NCI-H2196 treated with DMSO at 0.1 percent for 48 hours (cell line): ENCODE results near the gene PHF20.
A peak's percentile ranks its signal among the peaks of the same experiment; 100 is the strongest.
"Not testable (repeated sequence)": the region's sequence is repeated elsewhere in the genome, so short reads cannot be mapped to it uniquely, and the experiment has no call there.

ENCODE experiments used
- DNase-seq: peaks from one replicate; lab custom pipeline; 2025; ENCODE audit not compliant: unreplicated experiment; lab: John Stamatoyannopoulos, UW

PHF20 gene

DNA sequence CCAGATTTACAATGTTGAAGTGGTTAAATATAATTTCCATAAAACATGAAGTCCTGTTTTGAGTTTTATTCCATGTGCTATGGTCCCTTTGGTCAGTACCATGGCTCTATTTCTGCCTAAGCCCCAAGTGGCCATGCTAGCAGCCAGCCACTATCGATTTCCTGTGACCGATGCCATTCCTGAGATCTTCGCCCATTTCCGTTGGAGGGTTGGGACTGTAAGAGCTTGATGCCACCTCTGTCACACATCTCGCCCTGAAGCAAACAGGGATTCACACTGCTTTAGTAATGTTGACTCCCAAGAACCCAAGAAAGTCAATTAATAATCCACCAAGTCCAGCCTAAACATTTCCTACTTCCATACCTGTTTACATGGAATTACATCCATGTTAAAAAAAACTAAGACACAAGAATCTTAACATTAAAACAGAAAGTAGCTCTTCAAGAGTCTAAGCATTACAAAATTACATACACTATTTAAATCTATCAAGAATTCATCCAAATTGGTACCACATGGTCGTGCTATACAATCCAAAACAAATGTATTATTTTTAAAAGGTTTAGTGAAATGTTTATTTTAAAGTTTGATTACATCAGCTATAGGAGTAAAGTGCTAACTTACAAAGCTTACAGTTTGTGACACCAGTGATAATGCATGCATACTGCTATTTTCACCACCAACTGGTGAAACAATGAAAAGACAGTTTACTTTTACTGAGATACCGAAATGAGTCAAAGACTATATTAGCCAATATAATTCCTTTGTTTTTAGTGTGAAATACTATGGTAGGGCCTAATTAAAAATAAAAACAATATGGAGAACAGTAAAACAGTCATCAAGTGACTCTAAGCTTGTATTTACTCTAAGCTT is 32.3 kb upstream of the PHF20 start:
- DNase-seq = no peak

DNA sequence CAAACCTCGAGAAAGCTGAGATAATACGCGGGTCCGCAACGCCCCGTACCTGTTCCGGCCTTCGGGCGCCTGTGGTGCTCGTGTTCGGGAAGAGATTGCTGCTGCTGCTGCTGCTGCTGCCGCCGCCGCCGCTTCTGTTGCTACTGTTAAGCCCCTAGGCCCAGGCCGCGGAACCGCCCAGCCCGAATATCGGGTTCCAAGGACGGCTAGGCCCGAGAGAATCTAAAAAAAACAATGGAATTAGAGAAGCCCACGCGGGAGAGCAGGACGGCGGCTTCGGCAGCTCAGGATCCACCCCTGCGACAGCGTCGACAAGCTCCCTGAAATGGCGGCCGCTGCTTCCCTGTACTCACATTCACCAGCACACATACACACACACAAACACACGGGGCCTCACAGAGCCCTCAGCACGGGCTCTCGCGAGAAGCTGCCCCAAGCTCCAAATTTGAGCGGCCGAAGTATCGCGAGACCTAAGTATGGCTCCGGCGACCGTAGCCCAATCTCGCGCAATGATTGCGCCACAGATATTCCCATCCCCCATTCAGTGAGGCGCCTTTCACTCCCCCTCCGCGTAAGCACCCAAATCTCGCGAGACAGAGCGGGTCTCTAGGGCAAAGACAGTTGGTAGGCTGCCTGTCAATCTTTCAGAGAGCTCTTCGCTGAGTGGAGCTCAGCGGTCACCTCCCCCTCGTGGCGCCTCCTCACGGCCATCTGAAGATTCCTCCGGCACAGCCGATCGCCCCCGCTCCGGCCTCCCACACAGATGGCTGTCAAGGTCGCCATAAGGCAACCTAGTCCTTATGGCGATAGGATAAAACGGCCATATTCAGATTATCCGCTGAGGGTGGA is 29.7 kb upstream of the PHF20 start, which contains the start of gene RBM39:
RBM39 (minus strand) TSS at position 369 of the 849 bp plus-strand sequence. CDS start 1,386 bp downstream, outside the sequence.
- DNase-seq = peak; percentile 100

DNA sequence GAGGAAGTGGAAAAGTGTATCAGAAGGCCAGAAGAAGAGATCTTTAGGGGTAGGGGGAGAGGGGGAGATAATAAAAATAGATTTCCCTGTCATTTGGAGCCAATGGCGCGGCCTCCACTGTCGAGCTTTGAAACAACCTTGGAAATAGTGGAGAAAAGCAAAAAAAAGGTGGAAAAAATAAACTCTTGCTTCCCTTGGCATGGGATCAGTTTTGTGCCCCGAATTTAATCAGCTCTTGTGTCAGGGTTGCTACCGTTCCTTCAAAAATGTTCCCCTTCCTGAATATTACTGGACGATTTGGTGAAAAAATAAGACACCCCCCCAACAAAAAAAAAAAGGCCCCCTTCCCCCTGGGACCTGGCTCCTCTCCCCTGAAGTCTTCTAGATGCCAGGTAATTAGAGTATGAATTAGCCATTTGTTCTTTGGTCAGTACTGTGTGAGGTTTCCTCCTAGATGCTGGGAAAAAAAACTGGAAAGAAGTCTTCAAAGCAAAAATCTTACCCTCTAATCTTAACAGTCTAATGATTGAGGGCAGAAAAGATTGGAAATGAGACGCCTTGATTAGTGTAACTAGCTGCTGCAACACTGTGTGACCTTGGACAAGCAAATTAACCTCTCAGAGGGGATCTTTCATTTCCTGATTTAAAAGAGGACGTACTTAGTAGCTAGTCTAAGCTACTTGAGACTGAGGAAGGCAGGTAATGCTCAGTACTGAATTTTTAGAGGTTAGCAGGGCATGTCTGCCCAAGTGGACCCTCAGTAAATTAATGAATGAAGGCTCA is 28.9 kb upstream of the PHF20 start:
- peak; percentile 48 for DNase-seq

DNA sequence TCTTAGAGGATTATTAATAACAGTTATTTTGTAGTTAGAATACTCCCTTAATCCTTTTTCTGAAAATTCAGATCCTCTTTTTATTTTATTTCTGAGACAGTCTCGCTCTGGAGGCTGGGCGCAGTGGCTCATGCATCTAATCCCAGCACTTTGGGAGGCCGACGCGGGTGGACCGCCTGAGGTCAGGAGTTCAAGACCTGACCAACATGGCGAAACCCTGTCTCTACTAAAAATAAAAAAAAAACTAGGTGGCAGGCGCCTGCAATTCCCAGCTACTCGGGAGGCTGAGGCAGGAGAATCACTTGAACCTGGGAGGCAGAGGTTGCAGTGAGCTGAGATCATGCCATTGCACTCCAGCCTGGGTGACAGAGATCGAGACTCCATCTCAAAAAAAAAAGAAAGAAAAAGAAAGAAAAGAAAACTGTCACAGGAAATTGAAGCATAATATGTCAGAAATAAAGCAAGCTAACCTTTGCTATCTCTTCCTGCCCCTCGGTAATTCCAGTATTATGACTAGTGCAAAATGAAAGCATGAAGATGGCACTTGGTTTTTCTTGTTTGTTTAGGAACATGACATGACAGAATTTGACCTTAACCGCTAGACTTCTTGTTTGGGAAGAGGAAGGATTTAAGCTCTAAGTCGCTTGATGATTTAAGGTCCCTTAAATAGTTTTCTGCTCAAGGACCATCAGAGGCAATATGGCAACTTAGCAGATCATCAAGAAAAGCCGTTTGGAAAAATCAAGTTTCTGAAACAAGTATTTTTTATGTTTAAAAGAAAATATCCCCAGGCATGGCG is 27.9 kb upstream of the PHF20 start:
- no peak for DNase-seq

DNA sequence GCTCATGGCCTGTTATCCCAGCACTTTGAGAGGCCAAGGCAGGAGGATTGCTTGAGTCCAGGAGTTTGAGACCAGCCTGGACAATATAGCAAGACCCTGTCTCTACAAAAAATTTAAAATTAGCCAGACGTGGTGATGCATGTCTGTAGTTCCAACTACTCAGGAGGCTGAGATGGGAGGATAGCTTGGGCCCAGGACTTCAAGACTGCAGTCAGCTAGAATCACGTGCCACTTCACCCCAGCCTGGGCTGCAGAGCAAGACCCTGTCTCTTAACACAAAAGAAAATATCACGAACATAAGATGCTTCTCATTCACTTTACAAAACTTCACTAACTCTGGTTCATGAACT is 27.3 kb upstream of the PHF20 start:
- DNase-seq = not testable (repeated sequence)

DNA sequence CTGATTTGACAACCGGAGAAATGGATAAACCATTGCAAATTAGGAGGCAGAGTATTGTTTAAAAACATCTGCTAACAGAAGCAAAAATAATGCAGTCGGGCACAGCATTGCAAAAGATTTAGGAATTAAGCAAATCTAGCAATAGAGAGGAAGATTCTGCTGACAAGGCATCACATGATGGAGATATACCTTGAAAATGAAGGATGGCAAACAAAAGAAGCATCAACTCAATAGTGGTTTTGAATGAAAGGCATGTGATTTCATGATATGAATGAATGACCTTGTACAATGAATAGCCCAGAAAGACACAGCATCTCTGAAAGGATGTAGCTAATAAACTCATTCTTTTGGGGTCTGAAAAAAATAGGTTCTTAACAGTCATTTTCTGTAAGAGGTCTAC is 21.2 kb upstream of the PHF20 start:
- DNase-seq = no peak

DNA sequence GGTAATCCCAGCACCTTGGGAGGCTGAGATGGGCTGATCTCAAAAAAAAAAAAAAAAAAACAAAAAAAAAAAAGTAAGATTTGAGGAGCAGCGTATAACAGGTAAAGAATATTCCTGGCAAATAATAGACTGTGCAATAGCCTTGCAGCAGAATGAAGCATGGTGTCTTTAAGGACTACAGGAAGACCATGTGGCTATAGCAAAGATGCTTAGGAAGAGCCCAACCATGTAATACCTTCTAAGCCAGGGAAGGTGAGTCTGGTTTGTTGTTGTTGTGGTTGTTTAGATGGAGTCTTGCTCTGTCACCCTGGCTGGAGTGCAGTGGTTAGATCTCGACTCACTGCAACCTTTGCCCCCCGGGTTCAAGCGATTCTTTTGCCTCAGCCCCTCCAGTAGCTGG is 15.4 kb upstream of the PHF20 start:
- no peak for DNase-seq

DNA sequence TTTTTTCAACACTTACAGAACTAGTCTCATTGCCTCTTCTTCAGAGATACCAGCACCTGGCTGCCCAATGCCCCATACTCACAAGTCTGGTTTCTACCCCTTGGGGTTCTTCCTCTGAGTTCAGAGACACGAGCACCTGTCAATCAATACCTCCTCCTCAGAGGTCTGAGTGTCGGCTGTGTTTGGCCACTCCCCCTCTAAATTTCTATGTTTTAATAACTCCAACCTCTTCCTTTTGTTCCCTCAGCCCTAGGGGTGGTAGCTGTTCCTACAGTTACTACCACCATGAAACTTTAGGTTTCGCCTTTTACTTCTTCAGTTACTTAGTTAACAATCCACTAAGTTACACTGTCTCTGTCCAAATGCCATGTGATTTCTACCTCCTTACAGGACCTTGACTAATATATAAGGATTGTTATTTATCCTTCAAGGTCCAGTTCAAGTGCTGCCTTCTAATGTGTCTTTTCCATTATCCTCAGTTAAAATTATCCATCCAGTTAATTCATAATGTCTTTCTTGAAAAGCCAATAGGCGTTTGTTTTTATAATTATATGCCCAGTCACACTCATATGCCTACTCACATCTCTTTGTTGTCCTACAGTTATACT is 14.6 kb upstream of the PHF20 start:
- DNase-seq = no peak

DNA sequence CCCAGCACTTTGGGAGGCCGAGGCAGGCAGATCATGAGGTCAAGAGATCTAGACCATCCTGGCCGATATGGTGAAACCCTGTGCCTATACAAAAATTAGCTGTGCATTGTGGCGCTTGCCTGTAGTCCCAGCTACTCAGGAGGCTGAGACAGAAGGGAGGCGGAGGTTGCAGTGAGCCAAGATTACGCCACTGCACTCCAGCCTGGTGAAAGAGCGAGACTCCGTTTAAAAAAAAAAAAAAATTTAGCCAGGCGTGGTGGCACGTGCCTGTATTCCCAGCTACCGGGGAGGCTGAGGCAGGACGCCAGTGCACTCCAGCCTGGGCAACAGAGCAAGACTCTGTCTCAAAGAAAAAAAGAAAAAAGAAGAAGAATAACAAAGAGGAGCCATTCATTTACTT is 10.3 kb upstream of the PHF20 start:
- not testable (repeated sequence) for DNase-seq

DNA sequence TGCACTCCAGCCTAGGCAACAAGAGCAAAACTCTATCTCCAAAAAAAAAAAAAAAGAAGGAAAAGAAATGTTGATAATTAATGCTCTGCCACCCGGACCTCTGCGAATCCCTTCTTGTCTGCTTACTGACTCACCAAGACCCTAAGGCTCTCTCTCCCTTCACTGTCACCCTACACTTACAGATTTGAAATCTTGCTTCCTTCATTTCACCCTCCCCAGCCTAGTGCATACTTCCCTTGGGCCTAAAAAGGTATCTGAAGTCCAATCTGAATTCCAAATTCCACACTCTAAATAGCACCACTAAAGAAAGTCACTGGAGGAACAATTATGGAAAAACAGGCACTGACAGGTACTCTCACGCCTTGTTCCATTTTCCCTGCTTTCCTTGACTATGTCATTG is 9.4 kb upstream of the PHF20 start:
- DNase-seq = no peak

DNA sequence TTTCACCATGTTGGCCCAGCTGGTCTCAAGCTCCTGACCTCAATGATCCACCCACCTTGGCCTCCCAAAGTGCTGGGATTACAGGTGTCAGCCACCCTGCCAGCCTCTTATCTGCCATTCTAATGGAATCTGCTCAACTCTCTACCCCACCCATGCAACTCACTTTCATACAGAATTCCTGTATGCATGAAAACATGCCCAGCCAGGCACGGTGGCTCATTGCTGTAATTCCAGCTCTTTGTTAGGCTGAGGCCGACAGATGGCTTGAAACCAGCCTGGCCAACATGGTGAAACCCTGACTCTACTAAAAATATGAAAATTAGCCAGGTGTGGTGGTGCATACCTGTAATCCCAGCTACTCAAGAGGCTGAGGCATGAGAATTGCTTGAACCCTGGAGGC is 6.9 kb upstream of the PHF20 start:
- DNase-seq = not testable (repeated sequence)

DNA sequence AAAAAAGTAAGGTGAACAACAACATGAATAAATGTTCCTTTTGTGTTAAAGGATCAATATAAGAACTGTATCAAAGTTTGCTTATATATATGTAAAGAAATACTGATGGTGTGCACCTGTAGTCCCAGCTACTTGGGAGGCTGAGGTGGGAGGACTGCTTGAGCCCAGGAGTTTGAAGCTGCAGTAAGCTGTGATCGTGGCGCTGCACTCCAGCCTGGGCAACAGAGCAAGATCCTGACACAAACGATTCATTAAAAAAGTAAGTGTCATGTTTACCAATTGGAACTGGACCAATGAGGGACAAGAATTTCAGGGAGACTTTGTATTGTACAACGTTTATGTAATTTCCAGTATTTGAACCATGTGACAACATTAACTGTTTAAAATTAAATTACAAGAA is 5.0 kb upstream of the PHF20 start:
- no peak for DNase-seq

DNA sequence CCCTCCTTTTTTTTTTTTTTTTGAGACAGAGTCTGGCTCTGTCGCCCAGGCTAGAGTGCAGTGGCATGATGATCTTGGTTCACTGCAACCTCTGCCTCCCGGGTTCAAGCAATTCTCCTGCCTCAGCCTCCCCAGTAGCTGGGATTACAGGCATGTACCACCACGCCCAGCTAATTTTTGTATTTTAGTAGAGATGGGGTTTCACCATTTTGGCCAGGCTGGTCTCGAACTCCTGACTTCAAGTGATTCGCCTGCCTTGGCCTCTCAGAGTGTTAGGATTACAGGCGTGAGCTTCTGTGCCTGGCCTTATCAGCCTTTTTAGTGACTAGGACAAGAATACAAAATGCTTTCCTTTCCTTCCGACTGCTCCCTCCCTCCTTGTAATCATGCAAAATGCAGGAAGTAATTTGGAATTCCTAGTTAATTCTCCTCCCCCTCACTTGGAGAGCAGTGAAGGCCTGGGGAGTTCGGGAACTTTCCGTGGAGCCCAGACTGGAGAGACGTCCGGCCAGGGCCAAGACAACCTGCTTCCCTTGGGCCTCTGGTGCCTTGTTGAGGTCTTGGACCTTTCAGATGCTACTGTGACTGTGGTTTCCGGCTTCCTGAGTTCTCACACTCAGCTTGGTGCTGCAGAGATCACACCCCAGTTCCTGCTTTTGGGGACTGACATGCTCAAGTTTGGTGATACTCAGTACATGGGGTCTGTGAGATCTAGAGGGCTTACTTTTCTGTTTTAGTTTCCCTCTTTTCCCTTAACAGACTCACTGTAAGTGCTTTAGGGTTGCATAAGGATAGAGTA is 3.9 kb upstream of the PHF20 start:
- no peak for DNase-seq

DNA sequence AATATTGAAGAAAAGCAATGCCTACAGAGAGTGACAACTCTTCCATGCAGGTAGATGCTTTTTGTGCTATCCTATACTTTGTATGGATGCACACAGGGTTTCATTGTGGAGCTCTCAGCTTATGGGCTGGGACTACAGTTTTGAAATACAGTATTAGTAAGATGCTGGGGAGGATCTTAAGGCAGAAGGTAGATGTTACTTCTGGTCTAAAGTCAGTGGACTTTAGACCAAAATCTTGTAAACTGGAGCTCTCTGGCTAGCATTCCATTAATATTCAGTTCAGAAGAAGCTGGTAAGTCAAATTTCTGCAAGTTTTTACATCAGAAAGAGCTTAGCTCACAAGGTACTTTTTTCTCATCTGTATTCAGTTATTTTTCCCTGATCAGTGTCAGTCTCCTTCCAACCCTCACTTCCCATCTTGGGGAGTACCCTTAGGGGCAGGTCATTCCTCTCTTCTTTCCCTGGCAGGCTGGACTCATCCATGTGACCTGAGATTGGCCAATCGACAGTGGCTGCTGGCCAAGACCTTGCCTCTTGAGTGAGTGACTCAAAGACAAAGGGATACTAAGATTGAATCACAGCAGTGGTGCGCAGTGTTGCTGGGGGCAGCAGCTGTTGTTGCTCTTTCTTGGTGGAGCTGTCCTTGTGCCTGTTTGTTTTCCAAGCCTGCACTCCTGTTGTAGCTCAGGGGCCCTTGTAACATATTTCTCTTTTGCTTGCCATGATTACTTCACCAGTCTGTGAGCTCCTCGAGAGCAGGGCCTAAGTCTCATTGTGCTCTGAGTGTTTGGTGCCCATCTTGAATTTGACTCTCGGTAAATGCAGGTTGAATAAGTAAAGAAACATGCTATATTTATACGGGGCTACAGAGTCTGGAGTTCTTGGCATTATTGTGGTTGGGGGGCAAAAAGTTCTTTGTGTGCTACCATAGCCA is 2.8 kb upstream of the PHF20 start:
- peak; percentile 94 for DNase-seq

DNA sequence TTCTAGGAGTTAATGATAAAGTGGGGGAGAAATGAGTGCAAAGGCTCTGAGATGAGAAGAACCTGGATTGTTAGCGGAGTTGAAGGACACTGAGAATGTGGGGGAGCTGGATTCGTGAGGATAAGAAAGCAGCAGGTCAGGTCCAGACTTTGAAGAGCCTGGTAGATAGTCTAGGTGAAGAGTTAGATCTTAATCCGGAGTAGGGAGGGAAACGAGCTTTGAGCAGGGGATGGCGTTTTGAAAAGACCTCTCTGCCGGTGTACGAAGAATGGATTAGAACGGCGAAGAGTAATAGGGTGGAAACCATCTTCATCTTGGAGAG is 487 bp upstream of the PHF20 start:
- no peak for DNase-seq

DNA sequence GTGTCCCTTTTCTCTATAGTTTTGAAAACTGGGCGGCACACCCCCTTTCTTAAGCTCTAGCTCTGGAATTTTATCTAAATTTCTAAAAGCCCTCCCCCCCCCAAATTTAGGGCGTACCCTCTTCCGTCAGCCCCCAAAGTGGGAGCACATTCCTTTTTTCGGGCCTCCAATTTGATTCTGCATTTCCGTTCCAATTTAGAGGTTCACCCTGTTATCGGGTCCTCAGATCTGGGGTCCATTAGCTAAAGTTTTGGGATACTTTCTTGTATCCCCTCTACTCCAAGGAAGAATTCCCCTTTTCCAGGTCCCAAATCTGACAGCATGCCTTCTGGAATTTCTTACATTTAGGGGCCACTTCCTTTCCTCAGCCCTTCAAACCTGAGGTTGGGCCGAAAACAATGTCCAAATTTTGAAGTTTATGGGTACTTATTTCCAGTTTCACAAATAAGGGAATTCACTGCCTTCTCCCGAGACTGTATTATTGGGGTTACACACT is 796 bp downstream of the PHF20 start:
- no peak for DNase-seq

DNA sequence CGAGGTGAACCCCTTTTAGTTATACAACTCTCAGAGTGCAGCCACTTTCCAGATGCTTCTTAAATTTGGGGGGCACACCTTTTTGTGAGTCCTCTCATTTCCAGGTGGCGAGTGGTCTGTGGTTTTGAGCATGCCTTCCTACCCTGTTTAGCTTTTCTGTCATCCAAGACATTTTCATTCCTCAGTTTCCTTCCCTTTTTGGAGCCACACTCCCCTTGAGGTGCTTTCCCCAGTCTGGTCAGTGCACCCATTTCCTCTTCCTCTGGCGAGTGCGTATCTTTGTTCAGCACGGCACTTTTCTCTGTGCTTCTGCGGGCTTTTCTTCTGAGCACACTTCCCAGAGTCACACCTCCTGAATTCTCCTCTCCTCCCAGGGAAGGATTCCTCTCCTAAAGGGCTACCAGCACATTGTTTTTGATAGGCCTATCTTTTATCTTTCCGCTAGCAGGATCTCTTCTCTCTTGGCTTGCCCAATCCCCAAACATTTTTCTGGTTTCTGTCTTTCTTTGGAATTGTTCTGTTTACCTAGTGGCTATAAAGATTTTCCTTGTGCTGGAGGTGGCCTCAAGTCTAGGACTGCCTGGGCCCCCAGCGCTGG is 1.4 kb downstream of the PHF20 start:
- DNase-seq = no peak

DNA sequence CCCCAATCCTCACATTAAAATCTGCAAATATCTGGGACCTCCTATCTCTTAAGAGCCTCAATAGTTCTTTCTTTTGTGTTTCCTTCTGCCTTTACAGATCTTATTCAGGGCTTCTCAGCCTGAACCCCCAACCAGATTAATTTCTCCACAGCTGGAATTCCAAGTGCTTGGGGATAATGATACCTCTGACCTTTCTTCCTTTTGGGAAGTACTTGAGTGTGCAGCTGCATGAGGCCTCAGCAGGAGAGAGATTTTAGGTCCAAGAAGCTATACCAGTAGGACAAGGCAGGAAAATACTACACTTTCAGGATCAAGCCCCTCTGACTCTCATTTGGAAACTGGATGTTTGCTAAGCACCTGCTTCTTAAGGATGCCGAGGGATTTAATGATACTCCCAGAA is 2.6 kb downstream of the PHF20 start:
- no peak for DNase-seq
